NCI-H1092 (cell line): ENCODE measurements around the gene TNFRSF25.
"Not testable (repeated sequence)": the region's sequence is repeated elsewhere in the genome, so short reads cannot be mapped to it uniquely, and the experiment has no call there.

Source experiments
- DNase-seq: peaks from one replicate; lab custom pipeline; 2025; lab: John Stamatoyannopoulos, UW

Gene TNFRSF25

GRCh38 chr1:6501279-6501813, 35.4 kb upstream of the TNFRSF25 start:
- no peak for DNase-seq

- no peak for DNase-seq
These were observed 34.7 kb upstream of the TNFRSF25 start for GRCh38 chr1:6500544-6501278.

- DNase-seq: no peak
These were observed 33.3 kb upstream of the TNFRSF25 start for GRCh38 chr1:6499296-6499695.

GRCh38 chr1:6498576-6499111, 32.7 kb upstream of the TNFRSF25 start:
- DNase-seq: no peak

GRCh38 chr1:6497867-6498575, 32.0 kb upstream of the TNFRSF25 start:
- DNase-seq: no peak

GRCh38 chr1:6497215-6497866, 31.4 kb upstream of the TNFRSF25 start:
- DNase-seq: peak; percentile 73

- no peak for DNase-seq
These were observed 30.9 kb upstream of the TNFRSF25 start for GRCh38 chr1:6496890-6497214.

- DNase-seq: no peak
These were observed 30.4 kb upstream of the TNFRSF25 start for GRCh38 chr1:6496365-6496721.

GRCh38 chr1:6495540-6496364, 29.8 kb upstream of the TNFRSF25 start:
- no peak for DNase-seq

- DNase-seq: no peak
These were observed 29.1 kb upstream of the TNFRSF25 start for GRCh38 chr1:6495041-6495441.

GRCh38 chr1:6494627-6495026, 28.7 kb upstream of the TNFRSF25 start:
- DNase-seq: no peak

- DNase-seq: not testable (repeated sequence)
These were observed 27.9 kb upstream of the TNFRSF25 start for GRCh38 chr1:6493834-6494223.

GRCh38 chr1:6491966-6492365, 26.0 kb upstream of the TNFRSF25 start:
- no peak for DNase-seq

GRCh38 chr1:6491480-6491962, 25.5 kb upstream of the TNFRSF25 start, which contains the start of gene PLEKHG5:
Gene PLEKHG5 (minus strand): TSS chr1:6491667. CDS start chr1:6477571, 14,096 bp downstream.
- DNase-seq: no peak

GRCh38 chr1:6491081-6491449, 25.1 kb upstream of the TNFRSF25 start:
- DNase-seq: no peak

- peak; percentile 58 for DNase-seq
These were observed 24.5 kb upstream of the TNFRSF25 start for GRCh38 chr1:6490181-6491080.

GRCh38 chr1:6489799-6490180, 23.8 kb upstream of the TNFRSF25 start:
- peak; percentile 84 for DNase-seq

GRCh38 chr1:6489383-6489765, 23.4 kb upstream of the TNFRSF25 start:
- DNase-seq: no peak

- DNase-seq: no peak
These were observed 22.8 kb upstream of the TNFRSF25 start for GRCh38 chr1:6488602-6489382.
